ENCODE results near the gene BABAM2.

GRCh38 chr2:28354920-28355520 is 464.5 kb downstream of the BABAM2 start:
- TF ChIP-seq JUNB (IDR thresholded peaks at IDR 0.05; ENCODE audit: unreplicated experiment) (no peak), CTCF (conservative IDR thresholded peaks at IDR 0.05; ENCODE audit: low read depth in 2 of 2) (no peak), EZH2 (IDR thresholded peaks at IDR 0.05; ENCODE audit: low read depth, unreplicated experiment) (no peak), POLR2AphosphoS5 (IDR thresholded peaks at IDR 0.05; ENCODE audit: low read depth) (no peak), EZH2phosphoT487 (IDR thresholded peaks at IDR 0.05; ENCODE audit: unreplicated experiment) (no peak), ZNF331 (CRISPR knock-in tag; IDR thresholded peaks at IDR 0.05; ENCODE audit: low read depth) (no peak), REST (IDR thresholded peaks at IDR 0.05; ENCODE audit: unreplicated experiment) (no peak), ZNF114 (CRISPR knock-in tag; IDR thresholded peaks at IDR 0.05) (no peak), CREB1 (CRISPR knock-in tag; IDR thresholded peaks at IDR 0.05; ENCODE audit: low read depth) (no peak), NANOG (IDR thresholded peaks at IDR 0.05; ENCODE audit: borderline replicate concordance) (no peak), ETS1 (IDR thresholded peaks at IDR 0.05) (no peak), STAT1 (IDR thresholded peaks at IDR 0.05; ENCODE audit: unreplicated experiment) (no peak)
- TF ChIP-seq, protein P1, sequence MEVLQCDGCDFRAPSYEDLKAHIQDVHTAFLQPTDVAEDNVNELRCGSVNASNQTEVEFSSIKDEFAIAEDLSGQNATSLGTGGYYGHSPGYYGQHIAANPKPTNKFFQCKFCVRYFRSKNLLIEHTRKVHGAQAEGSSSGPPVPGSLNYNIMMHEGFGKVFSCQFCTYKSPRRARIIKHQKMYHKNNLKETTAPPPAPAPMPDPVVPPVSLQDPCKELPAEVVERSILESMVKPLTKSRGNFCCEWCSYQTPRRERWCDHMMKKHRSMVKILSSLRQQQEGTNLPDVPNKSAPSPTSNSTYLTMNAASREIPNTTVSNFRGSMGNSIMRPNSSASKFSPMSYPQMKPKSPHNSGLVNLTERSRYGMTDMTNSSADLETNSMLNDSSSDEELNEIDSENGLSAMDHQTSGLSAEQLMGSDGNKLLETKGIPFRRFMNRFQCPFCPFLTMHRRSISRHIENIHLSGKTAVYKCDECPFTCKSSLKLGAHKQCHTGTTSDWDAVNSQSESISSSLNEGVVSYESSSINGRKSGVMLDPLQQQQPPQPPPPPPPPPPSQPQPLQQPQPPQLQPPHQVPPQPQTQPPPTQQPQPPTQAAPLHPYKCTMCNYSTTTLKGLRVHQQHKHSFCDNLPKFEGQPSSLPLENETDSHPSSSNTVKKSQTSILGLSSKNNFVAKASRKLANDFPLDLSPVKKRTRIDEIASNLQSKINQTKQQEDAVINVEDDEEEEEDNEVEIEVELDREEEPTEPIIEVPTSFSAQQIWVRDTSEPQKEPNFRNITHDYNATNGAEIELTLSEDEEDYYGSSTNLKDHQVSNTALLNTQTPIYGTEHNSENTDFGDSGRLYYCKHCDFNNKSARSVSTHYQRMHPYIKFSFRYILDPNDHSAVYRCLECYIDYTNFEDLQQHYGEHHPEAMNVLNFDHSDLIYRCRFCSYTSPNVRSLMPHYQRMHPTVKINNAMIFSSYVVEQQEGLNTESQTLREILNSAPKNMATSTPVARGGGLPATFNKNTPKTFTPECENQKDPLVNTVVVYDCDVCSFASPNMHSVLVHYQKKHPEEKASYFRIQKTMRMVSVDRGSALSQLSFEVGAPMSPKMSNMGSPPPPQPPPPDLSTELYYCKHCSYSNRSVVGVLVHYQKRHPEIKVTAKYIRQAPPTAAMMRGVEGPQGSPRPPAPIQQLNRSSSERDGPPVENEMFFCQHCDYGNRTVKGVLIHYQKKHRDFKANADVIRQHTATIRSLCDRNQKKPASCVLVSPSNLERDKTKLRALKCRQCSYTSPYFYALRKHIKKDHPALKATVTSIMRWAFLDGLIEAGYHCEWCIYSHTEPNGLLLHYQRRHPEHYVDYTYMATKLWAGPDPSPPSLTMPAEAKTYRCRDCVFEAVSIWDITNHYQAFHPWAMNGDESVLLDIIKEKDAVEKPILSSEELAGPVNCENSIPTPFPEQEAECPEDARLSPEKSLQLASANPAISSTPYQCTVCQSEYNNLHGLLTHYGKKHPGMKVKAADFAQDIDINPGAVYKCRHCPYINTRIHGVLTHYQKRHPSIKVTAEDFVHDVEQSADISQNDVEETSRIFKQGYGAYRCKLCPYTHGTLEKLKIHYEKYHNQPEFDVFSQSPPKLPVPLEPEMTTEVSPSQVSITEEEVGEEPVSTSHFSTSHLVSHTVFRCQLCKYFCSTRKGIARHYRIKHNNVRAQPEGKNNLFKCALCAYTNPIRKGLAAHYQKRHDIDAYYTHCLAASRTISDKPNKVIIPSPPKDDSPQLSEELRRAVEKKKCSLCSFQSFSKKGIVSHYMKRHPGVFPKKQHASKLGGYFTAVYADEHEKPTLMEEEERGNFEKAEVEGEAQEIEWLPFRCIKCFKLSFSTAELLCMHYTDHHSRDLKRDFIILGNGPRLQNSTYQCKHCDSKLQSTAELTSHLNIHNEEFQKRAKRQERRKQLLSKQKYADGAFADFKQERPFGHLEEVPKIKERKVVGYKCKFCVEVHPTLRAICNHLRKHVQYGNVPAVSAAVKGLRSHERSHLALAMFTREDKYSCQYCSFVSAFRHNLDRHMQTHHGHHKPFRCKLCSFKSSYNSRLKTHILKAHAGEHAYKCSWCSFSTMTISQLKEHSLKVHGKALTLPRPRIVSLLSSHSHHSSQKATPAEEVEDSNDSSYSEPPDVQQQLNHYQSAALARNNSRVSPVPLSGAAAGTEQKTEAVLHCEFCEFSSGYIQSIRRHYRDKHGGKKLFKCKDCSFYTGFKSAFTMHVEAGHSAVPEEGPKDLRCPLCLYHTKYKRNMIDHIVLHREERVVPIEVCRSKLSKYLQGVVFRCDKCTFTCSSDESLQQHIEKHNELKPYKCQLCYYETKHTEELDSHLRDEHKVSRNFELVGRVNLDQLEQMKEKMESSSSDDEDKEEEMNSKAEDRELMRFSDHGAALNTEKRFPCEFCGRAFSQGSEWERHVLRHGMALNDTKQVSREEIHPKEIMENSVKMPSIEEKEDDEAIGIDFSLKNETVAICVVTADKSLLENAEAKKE (CRISPR knock-in tag; IDR thresholded peaks at IDR 0.05), result no peak
